Pons (tissue), 1 donor: ENCODE data around the gene RAB4A.

Experiments used
- DNase-seq: peaks from one replicate; pipeline ENCODE4 v3.0.0-alpha.2; 2016; ENCODE audit warnings: low spot score

The RAB4A gene, protein sequence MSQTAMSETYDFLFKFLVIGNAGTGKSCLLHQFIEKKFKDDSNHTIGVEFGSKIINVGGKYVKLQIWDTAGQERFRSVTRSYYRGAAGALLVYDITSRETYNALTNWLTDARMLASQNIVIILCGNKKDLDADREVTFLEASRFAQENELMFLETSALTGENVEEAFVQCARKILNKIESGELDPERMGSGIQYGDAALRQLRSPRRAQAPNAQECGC

DNA sequence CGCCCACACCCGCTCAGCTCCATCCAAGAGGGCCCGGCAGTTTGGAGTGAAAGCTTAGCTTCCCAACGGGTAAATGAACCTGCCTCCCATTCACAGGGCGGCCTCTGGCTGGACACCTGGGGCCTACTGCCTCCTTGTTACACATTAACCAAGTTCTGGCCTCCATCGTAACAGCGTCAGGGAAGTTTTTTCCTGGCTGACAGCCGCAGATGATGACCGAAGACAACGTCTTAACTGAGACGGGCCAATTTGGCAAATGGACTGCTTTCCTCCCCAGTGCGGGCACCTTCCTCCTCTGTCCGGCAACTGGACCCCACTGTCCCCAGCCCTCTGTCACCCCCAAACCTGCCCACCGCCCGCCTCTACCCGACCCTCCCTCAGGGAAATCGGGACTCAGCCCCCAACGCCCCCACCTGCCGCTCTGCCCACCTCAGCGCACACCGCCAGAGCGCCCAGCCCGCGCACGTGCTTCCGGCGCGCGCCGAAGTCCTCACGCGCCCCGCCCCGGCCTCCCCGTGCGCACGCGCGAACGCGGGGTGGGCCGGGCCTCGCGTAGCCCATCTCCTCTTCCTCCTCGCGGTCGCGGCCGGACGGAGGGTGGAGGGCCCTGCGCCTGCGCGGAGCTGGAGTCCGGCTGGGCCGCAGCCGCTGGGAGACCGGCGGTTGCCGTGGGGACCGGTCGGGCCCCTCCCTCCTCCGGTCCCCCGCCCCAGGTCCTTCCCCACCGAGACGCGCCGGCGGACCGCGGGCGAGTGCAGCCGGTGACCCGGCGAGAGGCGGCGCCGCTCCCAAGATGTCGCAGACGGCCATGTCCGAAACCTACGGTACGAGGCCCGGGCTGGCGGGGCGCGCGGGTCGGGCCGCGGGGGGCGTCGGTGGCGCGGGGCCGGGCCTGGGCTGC lies at the start of gene RAB4A:
Gene RAB4A (plus strand): TSS at position 565 of the 901 bp plus-strand sequence. CDS start 229 bp downstream, at position 794.
- peak; percentile 85 for DNase-seq

DNA sequence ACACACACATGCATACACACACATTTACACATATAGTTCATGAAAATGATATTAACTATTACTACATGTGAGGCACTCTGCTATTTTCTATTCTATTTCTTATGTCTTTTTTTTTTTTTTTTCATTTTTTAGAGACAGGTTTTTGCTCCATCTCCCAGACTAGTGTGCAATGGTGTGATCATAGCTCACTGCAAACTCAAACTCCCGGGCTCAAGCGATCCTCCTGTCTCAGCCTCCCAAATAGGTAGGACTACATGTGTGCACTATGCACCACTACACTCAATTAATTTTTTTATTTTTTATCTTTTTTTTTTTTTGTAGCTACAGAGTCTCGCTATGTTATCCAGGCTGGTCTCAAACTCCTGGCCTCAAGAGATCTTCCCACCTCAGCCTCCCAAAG lies 48.8 kb upstream of the RAB4A start:
- no peak for DNase-seq

DNA sequence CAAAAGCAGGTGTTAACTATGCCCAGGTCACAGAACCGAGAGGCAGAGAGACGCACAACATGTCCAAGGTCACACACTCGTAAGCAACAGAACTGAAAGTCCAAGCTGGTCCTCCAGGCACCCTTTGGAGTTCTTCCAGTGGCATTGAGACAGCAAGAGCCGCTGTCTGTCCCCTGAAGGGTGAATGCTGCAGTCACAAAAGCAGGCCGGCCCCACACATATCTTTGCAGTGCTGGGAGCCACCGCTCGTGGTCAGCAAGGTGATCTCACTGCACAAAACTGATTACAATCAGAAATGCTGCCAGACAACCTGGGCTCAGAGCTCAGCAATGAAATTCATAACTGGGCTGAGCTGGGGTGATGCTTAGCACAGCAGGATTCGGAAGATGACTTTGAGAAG lies 47.4 kb upstream of the RAB4A start:
- peak; percentile 26 for DNase-seq

DNA sequence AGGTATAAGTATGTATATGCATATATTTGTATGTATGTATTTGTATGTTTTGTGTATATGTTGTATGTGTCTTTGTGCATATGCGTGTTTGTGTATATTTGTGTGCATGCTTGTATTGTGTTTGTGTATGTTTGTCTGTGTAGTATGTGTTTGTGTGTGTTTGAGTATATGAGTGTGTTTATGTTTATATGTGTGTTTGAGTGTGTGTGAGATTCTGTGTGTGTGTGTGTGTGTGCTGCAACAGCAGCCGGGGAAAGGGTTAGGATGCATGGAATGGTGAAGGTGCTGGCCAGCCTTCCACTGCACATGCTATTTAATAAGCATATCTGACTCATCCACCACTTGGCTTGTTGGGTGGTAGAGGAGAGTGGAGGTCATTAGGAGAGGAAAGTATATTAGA lies 46.6 kb upstream of the RAB4A start:
- no peak for DNase-seq

DNA sequence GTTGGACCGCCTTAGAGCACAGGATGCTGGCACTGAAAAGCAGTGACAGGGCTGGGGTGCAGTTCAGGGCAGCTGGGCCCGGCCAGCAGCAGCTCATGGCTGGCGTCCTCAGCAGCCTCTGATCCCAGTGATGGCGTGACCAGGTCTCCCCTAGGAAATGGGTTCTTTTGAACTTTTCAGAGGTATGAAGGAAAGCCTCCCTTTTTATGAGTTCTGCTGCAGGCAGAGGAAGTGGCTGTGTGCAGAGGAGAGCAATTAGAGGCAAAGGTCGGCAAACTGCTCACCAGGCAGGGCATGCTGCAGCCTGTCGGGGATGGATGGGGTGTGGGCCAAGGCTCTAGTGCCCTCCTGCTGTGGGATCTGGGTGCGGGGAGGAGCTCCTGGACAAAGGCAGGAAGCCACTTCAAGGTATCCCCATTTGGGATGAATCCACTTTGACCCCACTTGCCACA lies 45.6 kb upstream of the RAB4A start:
- DNase-seq: no peak

DNA sequence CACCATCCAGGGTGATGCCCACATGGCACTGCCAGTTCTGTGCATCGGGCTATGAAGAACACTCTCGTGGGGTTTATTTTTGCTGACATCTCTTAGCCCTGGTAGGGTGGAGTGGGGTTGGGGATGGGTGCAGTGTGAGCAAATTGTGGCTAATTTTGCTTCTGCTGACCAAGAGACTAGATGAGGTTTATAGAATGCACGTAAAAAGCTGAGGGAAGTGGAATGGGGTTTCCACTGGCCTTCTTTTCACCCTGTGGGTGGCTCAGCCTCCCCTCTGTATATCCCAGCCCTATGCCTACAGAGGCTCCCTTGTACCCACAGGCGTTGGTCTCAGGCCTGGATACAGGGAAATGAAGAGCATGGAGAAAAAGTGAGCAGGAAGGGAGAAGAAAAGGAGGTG lies 44.1 kb upstream of the RAB4A start:
- no peak for DNase-seq

DNA sequence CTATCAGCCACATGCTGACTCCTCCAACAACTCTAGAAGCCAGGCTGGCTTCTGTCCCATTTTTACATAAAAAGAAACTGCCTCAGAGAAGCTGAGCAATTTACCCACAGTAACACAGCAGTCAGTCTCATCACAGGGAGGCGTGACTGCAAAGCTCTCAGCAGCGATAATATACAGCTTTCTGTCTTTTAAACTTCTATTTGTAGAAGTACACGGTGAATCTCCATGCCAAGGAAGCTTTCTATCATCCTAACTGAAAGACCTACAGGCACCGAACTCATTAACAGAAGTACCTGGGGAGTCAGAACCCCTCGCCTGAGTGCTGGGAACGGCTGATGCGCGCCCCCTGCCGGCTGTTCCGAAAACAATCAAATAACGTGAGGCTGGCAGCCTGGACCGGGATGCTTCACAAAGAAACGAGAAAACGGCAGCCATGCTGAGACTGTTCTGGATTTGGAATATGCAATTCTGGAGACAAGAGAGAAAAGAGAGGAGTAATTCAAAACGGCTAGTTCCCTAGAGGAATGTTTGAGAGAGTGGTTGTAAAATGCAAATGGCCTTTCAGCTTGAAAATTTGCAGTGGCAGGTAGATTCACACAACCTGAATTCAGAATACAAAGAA lies 43.5 kb upstream of the RAB4A start:
- peak; percentile 91 for DNase-seq

DNA sequence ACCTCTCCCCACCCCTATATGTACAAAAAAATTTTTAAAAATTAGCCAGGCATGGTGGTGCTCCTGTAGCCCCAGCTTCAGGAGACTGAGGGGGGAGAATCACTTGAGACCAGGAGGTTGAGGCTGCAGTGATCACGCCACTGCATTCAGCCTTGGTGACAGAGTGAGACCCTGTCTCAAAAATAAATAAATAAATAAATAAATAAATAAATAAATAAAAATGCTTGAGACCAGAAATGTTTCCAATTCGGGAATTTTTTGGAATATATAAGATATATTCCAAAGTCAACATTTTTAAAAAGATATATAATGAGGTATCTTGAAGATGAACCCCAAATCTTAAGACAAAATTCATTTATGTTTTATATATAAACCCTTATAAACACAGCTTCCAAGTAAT lies 42.4 kb upstream of the RAB4A start:
- DNase-seq: no peak

DNA sequence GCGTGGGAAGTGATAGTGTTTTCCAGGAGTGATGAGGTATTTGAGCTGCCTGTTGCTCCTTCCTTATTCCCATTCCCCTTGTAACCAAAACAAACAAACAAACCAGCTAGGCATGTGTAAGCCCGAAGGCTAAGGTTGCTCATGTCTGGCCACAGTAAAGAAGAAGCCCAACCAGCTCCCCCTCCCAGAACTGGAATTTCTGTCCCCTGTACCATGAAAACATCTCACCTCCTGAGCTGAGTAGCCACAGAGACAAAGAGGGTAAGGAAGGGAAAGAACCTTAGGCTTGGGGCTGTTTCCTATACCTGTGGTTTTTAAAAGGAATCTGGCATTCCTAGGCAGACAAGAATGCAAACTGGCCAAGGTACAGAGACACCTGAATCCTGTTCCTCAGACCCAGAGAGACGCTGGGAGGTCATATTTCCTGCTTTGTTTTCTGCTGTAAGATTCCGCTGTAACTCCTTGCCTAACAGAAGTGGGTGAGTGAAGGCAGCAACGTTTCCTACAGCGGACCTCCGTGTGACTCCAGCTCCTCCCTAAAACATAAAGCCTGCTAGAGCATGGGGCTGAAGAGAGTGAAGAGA lies 41.7 kb upstream of the RAB4A start:
- no peak for DNase-seq

DNA sequence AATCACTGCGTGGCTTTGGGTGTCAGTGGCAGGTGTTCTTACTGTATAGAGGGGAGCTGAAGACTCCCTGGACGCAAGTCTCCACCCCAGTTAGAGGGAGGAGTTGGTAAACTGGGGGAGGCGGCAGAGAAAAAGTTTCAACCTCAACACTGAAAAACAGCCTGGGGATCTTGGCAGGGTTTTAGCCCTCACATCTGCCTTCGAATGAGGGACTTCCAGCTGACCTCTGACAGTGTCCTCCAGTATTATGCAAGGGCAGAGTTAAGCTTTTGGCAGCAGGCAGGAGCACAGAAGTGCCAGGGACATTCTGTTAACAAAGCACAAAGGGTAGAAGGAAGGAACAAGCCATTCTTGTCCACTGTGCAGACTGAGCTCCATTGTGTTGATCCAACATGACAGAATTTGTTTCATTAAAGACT lies 41.2 kb upstream of the RAB4A start:
- DNase-seq: peak; percentile 100

DNA sequence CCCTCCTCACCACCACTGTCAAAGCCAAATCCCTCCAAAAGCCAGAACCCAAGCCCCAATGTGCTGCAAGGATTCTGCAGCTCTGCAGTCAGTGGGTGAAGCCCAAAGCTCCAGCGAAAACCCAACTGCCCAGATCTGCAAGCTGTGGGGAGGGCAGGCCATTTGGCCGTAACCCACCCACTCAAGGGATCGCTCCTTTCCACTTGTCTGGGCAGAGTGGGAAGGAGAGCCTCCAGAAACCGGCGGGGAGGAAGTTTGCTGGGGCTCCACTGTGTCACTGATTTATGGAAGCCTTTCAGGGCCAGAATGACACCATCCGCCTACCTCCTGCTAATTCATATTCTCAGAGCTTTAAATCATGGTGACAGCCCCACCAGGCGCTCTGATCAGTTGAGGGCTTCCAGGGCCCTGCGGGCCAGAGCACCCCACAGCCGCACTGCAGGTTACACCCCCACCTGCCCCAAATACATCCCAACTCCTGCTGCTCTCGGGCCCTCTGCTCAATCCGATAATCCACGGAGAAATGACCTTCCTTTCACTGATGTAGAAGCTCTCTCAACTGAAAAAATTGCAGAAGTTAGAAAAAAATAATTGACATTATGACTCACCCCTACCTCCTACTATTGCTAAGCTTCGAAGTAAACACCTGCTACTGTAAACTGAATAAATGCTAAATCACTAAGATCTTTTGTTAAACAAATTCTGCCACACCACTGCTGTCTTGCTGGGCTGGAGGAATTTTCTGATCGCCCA lies 40.6 kb upstream of the RAB4A start:
- no peak for DNase-seq

DNA sequence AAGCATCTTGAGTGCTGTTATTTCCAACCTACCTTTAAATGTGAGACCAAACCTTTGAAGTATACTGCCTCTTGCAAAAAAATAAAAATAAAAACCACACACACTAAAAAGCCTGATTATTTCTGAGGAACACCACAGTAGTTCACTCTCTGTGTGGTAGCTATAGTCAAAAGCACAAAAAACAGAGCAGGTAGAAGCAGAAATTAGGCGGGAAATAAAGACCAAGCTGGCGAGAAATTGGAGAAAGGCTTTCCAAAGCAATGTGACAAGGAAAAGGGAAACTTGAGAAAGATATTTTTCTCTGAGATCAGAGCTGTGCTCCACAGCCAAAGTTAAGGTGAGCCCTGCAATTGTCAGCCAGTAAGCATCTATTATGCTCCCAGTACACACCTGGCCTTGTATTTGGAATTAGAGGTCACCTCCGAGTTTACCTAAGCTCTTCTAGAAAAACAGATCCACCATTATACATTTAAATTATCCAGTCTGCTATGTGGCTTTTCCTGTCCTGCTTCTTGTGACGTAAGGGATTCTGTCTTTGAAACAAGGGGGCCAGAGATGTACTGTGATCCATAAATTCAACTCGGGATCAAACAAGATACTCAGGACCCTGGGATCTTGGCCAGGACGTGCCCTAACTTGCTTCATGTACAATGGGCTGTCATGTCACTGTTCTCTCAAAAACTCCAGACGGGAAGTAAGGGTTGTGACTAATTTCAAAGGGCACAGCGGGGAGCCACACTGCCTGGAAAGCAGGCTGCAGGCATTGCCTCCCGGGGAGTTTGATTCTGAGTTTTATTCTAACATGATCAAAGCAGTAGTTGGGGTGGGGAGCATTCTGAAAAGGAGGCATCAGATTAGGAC lies 39.8 kb upstream of the RAB4A start:
- DNase-seq: peak; percentile 62

DNA sequence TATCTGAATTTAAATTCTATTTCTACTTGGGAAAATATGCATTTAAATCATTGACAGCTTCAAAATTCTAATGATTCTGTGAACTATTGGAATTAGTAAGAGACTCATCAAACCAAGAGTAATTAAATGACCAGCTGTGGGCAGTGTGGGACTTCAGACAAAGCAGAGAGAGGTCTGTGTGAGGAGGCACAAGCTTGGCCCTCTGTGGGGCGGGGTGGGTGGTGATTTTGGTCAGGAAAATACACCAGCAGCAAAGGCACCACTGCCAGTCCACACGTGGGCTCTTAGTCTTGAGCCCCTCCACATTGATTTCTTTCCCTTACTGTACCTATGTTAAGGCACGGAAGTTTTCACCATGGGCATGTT lies 39.2 kb upstream of the RAB4A start:
- peak; percentile 87 for DNase-seq

DNA sequence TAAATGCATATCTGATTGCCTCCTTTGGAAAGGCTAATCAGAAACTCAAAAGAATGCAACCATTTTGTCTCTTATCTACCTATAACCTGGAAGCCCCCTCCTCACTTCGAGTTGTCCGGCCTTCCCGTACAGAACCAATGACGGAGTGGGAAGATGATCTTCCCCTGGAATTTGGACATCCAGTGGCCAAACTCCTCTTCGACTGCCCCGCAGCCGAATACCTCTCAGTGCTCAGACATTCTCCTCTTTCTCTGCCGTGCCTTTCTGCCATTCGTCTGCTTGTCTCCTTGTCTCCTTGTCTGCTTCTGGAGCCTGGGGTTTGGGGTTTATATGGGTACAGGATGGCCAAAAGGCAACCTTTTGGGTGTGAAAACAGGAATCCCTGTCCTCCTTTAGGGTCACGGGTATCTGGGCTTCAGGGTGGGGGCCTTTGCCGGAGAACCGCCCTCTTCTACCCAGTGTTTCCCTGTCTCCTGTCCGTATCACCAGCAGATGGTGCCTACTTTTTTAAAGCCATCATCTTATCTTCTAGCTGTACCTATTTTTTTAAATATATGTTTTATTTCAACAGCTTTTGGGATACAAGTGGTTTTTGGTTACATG lies 35.9 kb upstream of the RAB4A start:
- no peak for DNase-seq

DNA sequence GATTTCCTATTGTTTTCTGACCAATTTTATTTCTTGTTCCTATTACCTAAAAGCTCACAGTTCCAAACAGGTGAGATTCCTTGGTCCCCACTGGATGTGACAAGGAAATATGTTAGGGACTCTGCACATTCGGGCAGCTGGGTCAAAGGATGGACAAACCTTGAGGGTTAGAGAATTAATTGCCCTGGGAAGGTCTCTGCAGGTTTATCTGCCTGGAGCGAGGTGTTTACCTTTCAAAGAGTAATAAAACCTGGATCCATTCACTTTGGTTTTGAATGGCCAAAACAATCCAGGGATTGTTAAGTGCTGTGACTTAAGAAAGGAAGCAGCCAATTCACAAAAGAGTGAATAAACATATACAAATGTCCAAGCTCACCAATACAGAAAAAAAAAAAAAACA lies 33.6 kb upstream of the RAB4A start:
- DNase-seq: no peak

DNA sequence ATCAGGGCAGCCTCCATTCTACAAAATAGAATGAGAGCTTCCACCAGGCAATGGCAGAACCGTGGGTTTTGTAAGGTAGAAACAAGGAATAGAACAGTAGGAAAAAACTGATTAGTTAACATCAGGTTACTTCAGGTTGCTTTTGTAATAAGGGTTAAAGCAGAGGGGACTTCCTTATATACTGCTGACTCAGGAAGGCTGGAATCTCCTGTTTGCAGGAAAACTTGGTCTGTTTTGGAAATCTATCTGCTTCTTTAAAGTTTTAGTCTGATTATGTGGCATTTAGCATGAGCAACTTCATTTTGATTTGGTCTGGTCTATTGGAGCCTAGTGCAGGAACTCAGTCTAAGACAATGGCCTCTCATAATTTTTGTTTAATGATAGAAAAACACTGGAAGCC lies 32.7 kb upstream of the RAB4A start:
- DNase-seq: no peak

DNA sequence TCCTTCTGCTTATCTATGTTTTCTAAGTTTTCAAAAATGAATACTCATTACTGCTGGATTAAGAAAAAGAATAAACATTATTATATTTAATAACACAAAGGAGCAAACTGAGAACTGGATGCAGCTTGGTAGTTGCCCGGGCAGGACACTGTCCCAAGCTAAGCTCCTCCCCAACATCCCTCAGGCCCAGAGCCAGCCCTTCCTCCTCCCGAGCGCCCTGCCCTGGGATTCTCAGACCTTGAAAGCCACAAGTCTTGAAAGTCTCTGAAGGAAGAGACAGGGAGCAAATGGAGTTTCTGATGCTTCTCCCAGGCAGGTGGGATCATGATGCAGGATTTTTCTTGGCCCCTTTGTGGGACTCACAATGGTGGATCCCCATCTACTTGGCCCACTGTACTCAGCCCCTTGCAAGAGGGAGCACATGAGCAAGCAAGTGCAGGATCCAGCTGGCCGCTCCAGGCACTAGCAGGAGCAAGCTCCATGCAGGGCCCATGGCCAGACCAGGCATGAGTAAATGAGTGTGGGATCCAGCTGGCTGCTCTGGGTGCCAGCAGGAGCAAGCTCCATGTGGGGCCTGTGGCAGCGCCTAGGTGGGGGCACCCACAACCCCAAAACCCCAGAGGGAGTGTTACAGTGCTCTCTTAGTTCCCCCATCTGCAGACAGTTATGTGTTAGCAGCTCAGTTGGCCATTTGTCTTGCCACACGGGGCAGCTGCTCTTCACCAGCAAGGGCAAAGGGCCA lies 32.1 kb upstream of the RAB4A start:
- DNase-seq: peak; percentile 95

DNA sequence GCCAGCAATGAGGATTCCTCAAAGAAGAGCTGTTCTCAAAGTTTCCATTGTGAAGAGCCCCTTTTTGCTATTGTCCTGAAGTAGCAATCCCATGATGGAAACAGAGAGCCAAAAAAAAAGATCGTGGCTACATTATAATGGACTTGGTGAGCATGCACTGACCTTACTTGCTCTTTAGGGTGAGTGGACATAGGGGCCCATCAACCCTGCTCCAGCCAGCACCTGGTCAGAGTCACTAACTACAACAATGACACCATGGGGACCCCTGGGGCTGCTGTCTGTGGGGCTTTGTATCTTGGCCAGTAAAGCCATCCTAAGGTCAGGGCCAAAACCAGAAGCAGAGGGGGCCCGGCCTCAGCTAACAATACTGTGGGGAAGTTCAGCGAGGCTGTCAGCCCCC lies 30.4 kb upstream of the RAB4A start:
- DNase-seq: no peak

DNA sequence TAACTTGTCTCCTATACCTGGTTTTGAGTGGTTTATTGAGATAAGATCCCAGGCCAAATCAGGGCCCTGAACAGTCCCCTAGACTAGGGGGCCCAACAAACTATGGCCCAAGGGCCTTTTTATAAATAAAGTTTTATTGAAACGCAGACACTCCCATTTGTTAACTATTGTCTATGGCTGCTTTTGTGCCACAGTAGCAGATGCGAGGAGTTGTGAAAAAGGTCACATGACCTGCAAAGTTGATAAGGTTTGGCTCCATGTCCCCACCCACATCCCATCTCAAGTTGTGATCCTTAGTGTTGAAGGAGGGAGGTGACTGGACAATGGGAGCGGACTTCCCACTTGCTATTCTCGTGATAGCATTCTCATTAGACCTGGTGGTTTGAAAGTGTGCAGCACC lies 29.5 kb upstream of the RAB4A start:
- DNase-seq: no peak

DNA sequence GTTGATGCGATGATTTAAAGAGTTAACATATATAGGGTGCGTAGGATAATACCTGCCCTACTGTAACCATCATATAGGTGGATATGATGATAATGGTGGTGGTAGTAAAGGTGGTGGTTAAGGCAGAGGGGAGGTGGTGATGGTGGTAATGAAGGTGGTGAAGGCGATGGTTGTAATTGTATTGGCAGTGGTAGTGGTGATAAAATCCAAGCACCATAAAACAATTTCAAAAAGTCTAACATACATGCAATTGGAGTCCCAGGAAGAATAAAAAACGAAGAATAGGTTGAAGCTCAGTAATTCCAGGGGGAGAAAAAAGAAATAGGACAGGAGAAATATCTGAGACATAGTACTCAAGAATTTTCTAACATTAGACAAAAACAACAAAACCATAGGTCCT lies 27.3 kb upstream of the RAB4A start:
- no peak for DNase-seq
